OCI-LY7 (cell line): Measurements from ENCODE around the gene LGALS13. TPM values are rescaled to one million over a fixed set of nuclear protein-coding genes. Genes with fewer than 3 reads are reported as not detected.

Source experiments
- BruUV-seq: library from RNA; stranded (reverse); fragments of 400-500 nt; replicated peaks from 2 replicates; lab custom pipeline; 2021; lab: Mats Ljungman, UMichigan
- CTCF ChIA-PET: fragments of 300-600 bp; sonication (Branson Sonifier 250); formaldehyde crosslinking; loops from one replicate; lab custom pipeline; 2022; ENCODE audit warnings: antibody characterized with exemption; ENCODE audit not compliant: unreplicated experiment; lab: Charles Lee
- POLR2A ChIA-PET: fragments of 300-600 bp; sonication (Branson Sonifier 250); formaldehyde crosslinking; loops from one replicate; lab custom pipeline; 2022; ENCODE audit warnings: antibody characterized with exemption; lab: Charles Lee
- DNase-seq: peaks from one replicate; pipeline ENCODE4 v3.0.0-alpha.2; 2015; ENCODE audit warnings: low spot score
- H2AFZ ChIP-seq: fragments of 200-600 bp; sonication (generic), shearing (Covaris generic); 2 replicates; pipeline ENCODE4 v1.6.1; 2014; ENCODE audit warnings: mild to moderate bottlenecking, antibody characterized with exemption, low read length, moderate library complexity
- H3K27ac ChIP-seq: fragments of 200-600 bp; sonication (generic); 2 replicates; pipeline ENCODE4 v1.5.1; 2014; ENCODE audit warnings: mixed run types, low read depth, mild to moderate bottlenecking, moderate library complexity, low read length, inconsistent platforms; ENCODE audit not compliant: poor library complexity, severe bottlenecking
- H3K36me3 ChIP-seq: fragments of 200-600 bp; sonication (generic); 2 replicates; pipeline ENCODE4 v1.6.1; 2014; ENCODE audit warnings: mild to moderate bottlenecking, antibody characterized with exemption, low read length, moderate library complexity, mixed read lengths; ENCODE audit not compliant: insufficient read depth
- H3K4me1 ChIP-seq: fragments of 200-600 bp; sonication (generic); 2 replicates; pipeline ENCODE4 v1.5.1; 2014; ENCODE audit warnings: mild to moderate bottlenecking, low read length; ENCODE audit not compliant: insufficient read depth, poor library complexity, severe bottlenecking
- H3K4me2 ChIP-seq: fragments of 200-600 bp; sonication (generic); 2 replicates; pipeline ENCODE4 v1.6.1; 2014; ENCODE audit warnings: mild to moderate bottlenecking, low read length
- H3K4me3 ChIP-seq: fragments of 200-600 bp; sonication (generic); 2 replicates; pipeline ENCODE4 v1.5.1; 2014; ENCODE audit warnings: mild to moderate bottlenecking, low read depth, low read length; ENCODE audit not compliant: poor library complexity, severe bottlenecking
- H3K79me2 ChIP-seq: fragments of 200-600 bp; sonication (generic); 2 replicates; pipeline ENCODE4 v1.6.1; 2016; ENCODE audit warnings: low read depth, mild to moderate bottlenecking, low read length, moderate library complexity, mixed read lengths; ENCODE audit not compliant: insufficient read depth
- H3K9me2 ChIP-seq: fragments of 200-600 bp; sonication (generic); 2 replicates; pipeline ENCODE4 v1.6.1; 2016; ENCODE audit warnings: mild to moderate bottlenecking, low read length, mixed read lengths; ENCODE audit not compliant: insufficient read depth
- H3K9me3 ChIP-seq: fragments of 200-600 bp; sonication (generic); 2 replicates; pipeline ENCODE4 v1.6.1; 2014; ENCODE audit warnings: mild to moderate bottlenecking, mixed run types, low read length, mixed read lengths
- H4K20me1 ChIP-seq: fragments of 200-600 bp; sonication (generic); 2 replicates; pipeline ENCODE4 v1.6.1; 2014; ENCODE audit warnings: mild to moderate bottlenecking, antibody characterized with exemption, low read length, moderate library complexity, mixed read lengths; ENCODE audit not compliant: insufficient read depth
- EZH2phosphoT487 ChIP-seq: fragments of 200-600 bp; sonication (generic); IDR thresholded peaks from 2 replicates; pipeline ENCODE4 v1.6.1; 2018; ENCODE audit warnings: low read depth, borderline replicate concordance, mild to moderate bottlenecking, mixed run types, antibody characterized with exemption, low read length, moderate library complexity, mixed read lengths
- intact Hi-C: fragments of 100-400 bp; cut with micrococcal nuclease; formaldehyde crosslinking; loops from one replicate; pipeline ENCODE4 v1.10.0; 2022; ENCODE audit not compliant: unreplicated experiment
- total RNA-seq, 2 experiments: library from RNA; depleted of rRNA in 1 of 2; stranded (reverse); fragments of >200 nt in 1 of 2; shearing (Covaris generic) in 1 of 2; gene quantifications; 2 replicates each; pipeline ENCODE4 v1.2.3, GENCODE V29; 2014 to 2022
- TF ChIP-seq, protein P1 (sequence below): fragments of 200-600 bp; sonication (generic); conservative IDR thresholded peaks from 2 replicates; pipeline ENCODE4 v1.5.1; 2014; ENCODE audit warnings: mild to moderate bottlenecking, antibody characterized with exemption, low read length, moderate library complexity, mixed read lengths

LGALS13 gene
- total RNA-seq, 2 experiments from 2014 or later, result not detected

GRCh38 chr19:39582891-39583625, 19.3 kb upstream of the LGALS13 start:
- ChIA-PET POLR2A (interaction anchor here (0.6 kb wide), 1 partner anchor 8 kb away, joined by 3 read pairs; no protein-coding TSS in a partner anchor), CTCF (no interaction called here)
- Histone ChIP-seq H2AFZ (no peak overlapping the region), H3K4me2 (no peak overlapping the region), H3K79me2 (no peaks in the 10 kb centered on the region), H3K4me1 (no peaks in the 10 kb centered on the region), H3K9me3 (no peaks in the 10 kb centered on the region), H3K9me2 (no peaks in the 10 kb centered on the region), H3K36me3 (no peaks in the 10 kb centered on the region), H3K27ac (no peak overlapping the region), H3K4me3 (no peak overlapping the region), H4K20me1 (no peaks in the 10 kb centered on the region)
- no TSS peak for BruUV-seq
- DNase-seq, result no peak
- TF ChIP-seq, protein P1, sequence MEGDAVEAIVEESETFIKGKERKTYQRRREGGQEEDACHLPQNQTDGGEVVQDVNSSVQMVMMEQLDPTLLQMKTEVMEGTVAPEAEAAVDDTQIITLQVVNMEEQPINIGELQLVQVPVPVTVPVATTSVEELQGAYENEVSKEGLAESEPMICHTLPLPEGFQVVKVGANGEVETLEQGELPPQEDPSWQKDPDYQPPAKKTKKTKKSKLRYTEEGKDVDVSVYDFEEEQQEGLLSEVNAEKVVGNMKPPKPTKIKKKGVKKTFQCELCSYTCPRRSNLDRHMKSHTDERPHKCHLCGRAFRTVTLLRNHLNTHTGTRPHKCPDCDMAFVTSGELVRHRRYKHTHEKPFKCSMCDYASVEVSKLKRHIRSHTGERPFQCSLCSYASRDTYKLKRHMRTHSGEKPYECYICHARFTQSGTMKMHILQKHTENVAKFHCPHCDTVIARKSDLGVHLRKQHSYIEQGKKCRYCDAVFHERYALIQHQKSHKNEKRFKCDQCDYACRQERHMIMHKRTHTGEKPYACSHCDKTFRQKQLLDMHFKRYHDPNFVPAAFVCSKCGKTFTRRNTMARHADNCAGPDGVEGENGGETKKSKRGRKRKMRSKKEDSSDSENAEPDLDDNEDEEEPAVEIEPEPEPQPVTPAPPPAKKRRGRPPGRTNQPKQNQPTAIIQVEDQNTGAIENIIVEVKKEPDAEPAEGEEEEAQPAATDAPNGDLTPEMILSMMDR, result no peak
- no peak for TF ChIP-seq EZH2phosphoT487
- intact Hi-C loops, result no loop called here

- intact Hi-C loops, result no loop called here
- DNase-seq, result no peak
- TF ChIP-seq, protein P1, result no peak
- TF ChIP-seq EZH2phosphoT487, result no peak
- Histone ChIP-seq H4K20me1 (no peaks in the 10 kb centered on the region), H3K79me2 (no peaks in the 10 kb centered on the region), H3K4me2 (no peak overlapping the region), H2AFZ (no peak overlapping the region), H3K27ac (no peak overlapping the region), H3K9me3 (no peaks in the 10 kb centered on the region), H3K9me2 (no peaks in the 10 kb centered on the region), H3K36me3 (no peaks in the 10 kb centered on the region), H3K4me1 (no peaks in the 10 kb centered on the region), H3K4me3 (no peak overlapping the region)
- POLR2A ChIA-PET, result no interaction called here
- CTCF ChIA-PET, result no interaction called here
- no TSS peak for BruUV-seq
These were observed 14.8 kb upstream of the LGALS13 start for GRCh38 chr19:39587496-39587895.

DNA sequence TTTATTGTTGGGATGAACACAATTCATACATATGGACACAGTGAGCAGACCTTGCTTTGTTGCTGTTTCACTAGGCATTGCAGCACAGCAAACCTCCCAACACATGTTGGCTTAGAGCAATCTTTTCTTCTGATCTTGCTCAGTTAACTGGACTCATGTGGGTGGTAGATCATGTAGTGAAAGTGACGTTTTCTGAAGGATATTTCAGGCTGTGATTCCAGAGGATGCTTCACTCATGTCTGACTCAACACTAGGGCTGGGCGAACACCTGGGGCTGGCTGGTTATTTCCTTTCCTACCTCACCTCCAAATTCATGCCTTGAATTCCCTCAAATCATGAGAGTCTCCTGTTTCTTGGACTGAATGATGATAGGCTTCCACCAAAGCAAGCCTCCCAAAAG, 14.3 kb upstream of the LGALS13 start:
- CTCF ChIA-PET, result no interaction called here
- Histone ChIP-seq H3K4me2 (no peak overlapping the region), H3K4me3 (no peak overlapping the region), H3K79me2 (no peaks in the 10 kb centered on the region), H3K9me3 (no peaks in the 10 kb centered on the region), H3K36me3 (no peaks in the 10 kb centered on the region), H3K27ac (no peak overlapping the region), H2AFZ (no peak overlapping the region), H4K20me1 (no peaks in the 10 kb centered on the region), H3K9me2 (no peaks in the 10 kb centered on the region), H3K4me1 (no peaks in the 10 kb centered on the region)
- no peak for DNase-seq
- BruUV-seq, result no TSS peak
- TF ChIP-seq, protein P1, result no peak
- no peak for TF ChIP-seq EZH2phosphoT487
- intact Hi-C loops, result no loop called here
- POLR2A ChIA-PET, result no interaction called here
